ENCODE measurements around the gene TMEM178B. TPM values are rescaled to one million over a fixed set of nuclear protein-coding genes. Genes with fewer than 3 reads are reported as not detected.
"Not testable (repeated sequence)": the region's sequence is repeated elsewhere in the genome, so short reads cannot be mapped to it uniquely, and the experiment has no call there.

Gene TMEM178B
- total RNA-seq, 2 donors from 2014 or later: 1.7 to 4.1 TPM

DNA sequence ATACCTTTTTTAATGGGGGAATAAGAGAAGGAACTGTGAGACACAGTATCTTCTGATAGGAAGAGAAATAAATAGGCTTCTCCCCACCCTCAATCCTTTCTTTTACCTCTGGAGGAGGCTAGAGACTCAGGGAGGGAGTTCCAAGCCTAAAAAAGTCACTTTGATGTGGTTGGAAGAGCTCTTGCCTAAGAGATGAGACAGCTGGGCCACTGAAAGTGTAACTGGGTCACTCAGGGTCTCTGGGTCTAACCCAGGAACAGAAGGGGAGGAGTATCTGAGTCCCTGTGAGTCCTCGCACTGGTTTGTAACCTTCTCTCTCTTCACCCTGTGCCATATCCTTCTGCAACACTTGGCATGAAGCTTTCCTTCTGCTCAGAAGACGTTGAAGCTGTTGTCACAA lies 254.4 kb downstream of the TMEM178B start:
- H3K27ac ChIP-seq (ENCODE audit: low read depth, low read length): no peak overlapping the region
- no peaks in the 10 kb centered on the region for H3K9me3 ChIP-seq (ENCODE audit: control insufficient read depth, low read length)
- no peak overlapping the region for H3K4me3 Mint-ChIP-seq
- H3K4me1 Mint-ChIP-seq: no peaks in the 10 kb centered on the region
- H3K9ac ChIP-seq (ENCODE audit: extremely low read depth, low read length, poor library complexity, severe bottlenecking): no peak overlapping the region
- 78 to 94% methylated on average over 2 of the region's 2 CpGs for WGBS, 2 experiments (ENCODE audit: insufficient coverage in 1 of 2, insufficient read length in 1 of 2)
- no peak overlapping the region for H3K27ac Mint-ChIP-seq
- H3K27me3 ChIP-seq (ENCODE audit: control insufficient read depth, insufficient read depth, low read length, poor library complexity, severe bottlenecking): no peaks in the 10 kb centered on the region
- TF ChIP-seq CTCF (conservative IDR thresholded peaks at IDR 0.05): no peak
- DNase-seq: no peak
- no peaks in the 10 kb centered on the region for H3K27me3 Mint-ChIP-seq (ENCODE audit: insufficient read depth)
- no peaks in the 10 kb centered on the region for H3K36me3 ChIP-seq (ENCODE audit: control insufficient read depth, insufficient read depth, low read length)
- no peaks in the 10 kb centered on the region for H3K36me3 Mint-ChIP-seq (ENCODE audit: low read depth)
- H3K4me1 ChIP-seq (ENCODE audit: control insufficient read depth, insufficient read depth, low read length): no peaks in the 10 kb centered on the region
- H3K9me3 Mint-ChIP-seq: no peaks in the 10 kb centered on the region
- H3K4me3 ChIP-seq (ENCODE audit: low read length): no peak overlapping the region

DNA sequence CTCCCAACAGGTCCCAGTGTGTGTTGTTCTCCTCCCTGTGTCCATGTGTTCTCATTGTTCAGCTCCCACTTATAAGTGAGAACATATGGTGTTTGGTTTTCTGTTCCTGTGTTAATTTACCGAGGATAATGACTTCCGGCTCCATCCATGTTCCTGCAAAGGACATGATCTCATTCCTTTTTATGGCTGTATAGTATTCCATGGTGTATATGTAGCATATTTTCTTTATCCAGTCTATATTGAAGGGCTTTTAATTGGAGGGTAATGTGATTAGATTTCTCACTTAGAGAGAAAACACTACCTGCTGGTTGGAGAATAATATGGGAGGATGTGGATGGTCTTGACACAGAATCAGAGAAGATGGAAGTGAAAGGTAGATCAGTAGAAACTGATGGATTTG lies 256.4 kb downstream of the TMEM178B start:
- not testable (repeated sequence) for H3K9me3 Mint-ChIP-seq

DNA sequence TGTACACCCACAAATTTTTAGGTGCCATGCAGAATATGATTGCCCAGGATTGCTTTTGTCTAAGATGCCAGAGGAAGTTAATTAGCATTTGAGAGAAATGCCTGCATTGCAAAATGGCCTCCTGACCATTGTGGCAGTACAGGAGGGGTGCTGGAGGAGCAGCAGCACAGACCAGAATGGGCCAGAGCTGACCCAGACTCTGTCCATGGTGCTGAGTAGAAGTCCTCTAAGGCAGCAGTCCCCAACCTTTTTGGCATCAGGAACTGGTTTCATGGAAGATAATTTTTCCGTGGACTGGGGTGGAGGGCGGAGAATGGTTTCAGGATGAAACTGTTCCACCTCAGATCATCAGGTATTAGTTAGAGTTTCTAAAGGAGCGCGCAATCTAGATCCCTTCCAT lies 259.6 kb downstream of the TMEM178B start:
- TF ChIP-seq CTCF (conservative IDR thresholded peaks at IDR 0.05): no peak
- Mint-ChIP-seq H3K36me3 (ENCODE audit: low read depth) (no peaks in the 10 kb centered on the region), H3K4me3 (no peak overlapping the region), H3K4me1 (peaks cover 4% of the 10 kb centered on the region), H3K27me3 (ENCODE audit: insufficient read depth) (no peaks in the 10 kb centered on the region), H3K27ac (no peak overlapping the region), H3K9me3 (peaks cover 2% of the 10 kb centered on the region)
- 80 to 84% methylated on average over 4 of the region's 4 CpGs for WGBS, 2 experiments (ENCODE audit: insufficient coverage in 1 of 2, insufficient read length in 1 of 2)
- Histone ChIP-seq H3K4me3 (ENCODE audit: low read length) (no peak overlapping the region), H3K27me3 (ENCODE audit: control insufficient read depth, insufficient read depth, low read length, poor library complexity, severe bottlenecking) (no peaks in the 10 kb centered on the region), H3K4me1 (ENCODE audit: control insufficient read depth, insufficient read depth, low read length) (no peaks in the 10 kb centered on the region), H3K27ac (ENCODE audit: low read depth, low read length) (no peak overlapping the region), H3K9me3 (ENCODE audit: control insufficient read depth, low read length) (no peaks in the 10 kb centered on the region), H3K36me3 (ENCODE audit: control insufficient read depth, insufficient read depth, low read length) (no peaks in the 10 kb centered on the region), H3K9ac (ENCODE audit: extremely low read depth, low read length, poor library complexity, severe bottlenecking) (no peak overlapping the region)
- DNase-seq: peak; percentile 88

More for the DNA sequence above, 256.4 kb downstream of the TMEM178B start:
- 79 to 100% methylated on average over 2 of the region's 2 CpGs for WGBS, 2 experiments (ENCODE audit: insufficient coverage in 1 of 2, insufficient read length in 1 of 2)
- not testable (repeated sequence) for H3K4me1 ChIP-seq (ENCODE audit: control insufficient read depth, insufficient read depth, low read length); H3K4me3 Mint-ChIP-seq; H3K27ac ChIP-seq (ENCODE audit: low read depth, low read length); H3K36me3 ChIP-seq (ENCODE audit: control insufficient read depth, insufficient read depth, low read length); H3K9me3 ChIP-seq (ENCODE audit: control insufficient read depth, low read length); H3K27me3 Mint-ChIP-seq (ENCODE audit: insufficient read depth); H3K9ac ChIP-seq (ENCODE audit: extremely low read depth, low read length, poor library complexity, severe bottlenecking); H3K27me3 ChIP-seq (ENCODE audit: control insufficient read depth, insufficient read depth, low read length, poor library complexity, severe bottlenecking); H3K4me3 ChIP-seq (ENCODE audit: low read length); H3K4me1 Mint-ChIP-seq; DNase-seq; H3K27ac Mint-ChIP-seq; H3K36me3 Mint-ChIP-seq (ENCODE audit: low read depth)

DNA sequence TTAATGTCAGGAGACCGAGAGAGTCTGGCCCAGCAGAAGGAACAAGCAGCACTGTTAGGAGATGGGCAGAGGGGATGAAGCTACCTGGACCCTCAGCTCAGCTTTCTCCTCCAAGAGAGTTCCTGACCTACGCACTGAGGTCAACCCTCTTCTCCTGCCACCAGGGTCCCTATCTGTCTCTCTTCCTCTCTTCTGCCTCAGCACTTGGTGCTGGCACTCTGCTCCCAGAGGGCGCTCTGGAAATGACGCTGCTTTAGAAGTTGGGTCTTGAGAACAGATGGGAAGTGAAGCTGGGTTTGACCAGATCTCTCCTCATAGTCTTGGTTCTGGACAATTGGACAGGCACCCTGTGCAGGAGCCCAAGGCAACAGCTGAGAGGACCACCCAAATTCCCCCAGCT lies 261.3 kb downstream of the TMEM178B start:
- WGBS, 2 experiments (ENCODE audit: insufficient coverage in 1 of 2, insufficient read length in 1 of 2): 91 to 100% methylated on average over 2 to 4 of the region's 4 CpGs
- Mint-ChIP-seq H3K27me3 (ENCODE audit: insufficient read depth) (no peaks in the 10 kb centered on the region), H3K36me3 (ENCODE audit: low read depth) (no peaks in the 10 kb centered on the region), H3K9me3 (peaks cover 2% of the 10 kb centered on the region), H3K4me3 (no peak overlapping the region), H3K27ac (no peak overlapping the region), H3K4me1 (peaks cover 4% of the 10 kb centered on the region)
- H3K9ac ChIP-seq (ENCODE audit: extremely low read depth, low read length, poor library complexity, severe bottlenecking): no peak overlapping the region
- no peaks in the 10 kb centered on the region for H3K4me1 ChIP-seq (ENCODE audit: control insufficient read depth, insufficient read depth, low read length)
- H3K4me3 ChIP-seq (ENCODE audit: low read length): no peak overlapping the region
- no peak overlapping the region for H3K27ac ChIP-seq (ENCODE audit: low read depth, low read length)
- peak; percentile 68 for DNase-seq
- H3K27me3 ChIP-seq (ENCODE audit: control insufficient read depth, insufficient read depth, low read length, poor library complexity, severe bottlenecking): no peaks in the 10 kb centered on the region
- TF ChIP-seq CTCF (conservative IDR thresholded peaks at IDR 0.05): peak; percentile 69
- no peaks in the 10 kb centered on the region for H3K36me3 ChIP-seq (ENCODE audit: control insufficient read depth, insufficient read depth, low read length)
- H3K9me3 ChIP-seq (ENCODE audit: control insufficient read depth, low read length): no peaks in the 10 kb centered on the region
